Stimulated activated CD4-positive, alpha-beta T cell treated with anti-CD3 and anti-CD28 coated beads, Interleukin-4, amount 100 ng/mL, for 4 hours (primary cell): ENCODE results near the gene PDE6C.

ENCODE experiments used
- DNase-seq, 2 experiments: peaks; one replicate each; pipeline ENCODE4 v3.0.0-alpha.2; 2020

Gene PDE6C

GRCh38 chr10:93612311-93612710 is at the start of gene PDE6C:
Gene PDE6C (plus strand): TSS chr10:93612537. CDS start chr10:93612726, 189 bp downstream.
- DNase-seq: no peak

GRCh38 chr10:93565446-93565845 is 46.9 kb upstream of the PDE6C start:
- DNase-seq: no peak

GRCh38 chr10:93566435-93567276 is 45.7 kb upstream of the PDE6C start, which contains the start of gene FFAR4:
Gene FFAR4 (plus strand): TSS chr10:93566665. CDS start chr10:93566721, 56 bp downstream.
- DNase-seq: no peak

- no peak for DNase-seq
Observed at GRCh38 chr10:93567277-93568104, 44.8 kb upstream of the PDE6C start.

GRCh38 chr10:93568105-93568390 is 44.3 kb upstream of the PDE6C start:
- DNase-seq: no peak

- DNase-seq: no peak
Observed at GRCh38 chr10:93570383-93570782, 42.0 kb upstream of the PDE6C start.

GRCh38 chr10:93572606-93573005 is 39.7 kb upstream of the PDE6C start:
- no peak for DNase-seq

GRCh38 chr10:93573051-93573909 is 39.1 kb upstream of the PDE6C start:
- DNase-seq: no peak

- DNase-seq: no peak
Observed at GRCh38 chr10:93573924-93574323, 38.4 kb upstream of the PDE6C start.

- DNase-seq: no peak
Observed at GRCh38 chr10:93576888-93577287, 35.4 kb upstream of the PDE6C start.

- no peak for DNase-seq
Observed at GRCh38 chr10:93577565-93577964, 34.8 kb upstream of the PDE6C start.

- DNase-seq: no peak
Observed at GRCh38 chr10:93579089-93579488, 33.2 kb upstream of the PDE6C start.

- DNase-seq: no peak
Observed at GRCh38 chr10:93579985-93580711, 32.2 kb upstream of the PDE6C start.

GRCh38 chr10:93580828-93581227 is 31.5 kb upstream of the PDE6C start:
- DNase-seq: no peak

- DNase-seq: no peak
Observed at GRCh38 chr10:93584445-93584844, 27.9 kb upstream of the PDE6C start.

GRCh38 chr10:93589648-93590562 is 22.4 kb upstream of the PDE6C start:
- no peak for DNase-seq

GRCh38 chr10:93590638-93591037 is 21.7 kb upstream of the PDE6C start:
- no peak for DNase-seq

GRCh38 chr10:93591065-93591808 is 21.1 kb upstream of the PDE6C start:
- no peak for DNase-seq

GRCh38 chr10:93593254-93593653 is 19.1 kb upstream of the PDE6C start:
- DNase-seq: no peak

GRCh38 chr10:93593749-93594148 is 18.6 kb upstream of the PDE6C start:
- DNase-seq: no peak

- DNase-seq: no peak
Observed at GRCh38 chr10:93594518-93594917, 17.8 kb upstream of the PDE6C start.
